ENCODE measurements around the gene SHLD1.

SHLD1 gene

GRCh38 chr20:5900908-5901307, 150.7 kb downstream of the SHLD1 start:
- DNase-seq = no peak

DNA sequence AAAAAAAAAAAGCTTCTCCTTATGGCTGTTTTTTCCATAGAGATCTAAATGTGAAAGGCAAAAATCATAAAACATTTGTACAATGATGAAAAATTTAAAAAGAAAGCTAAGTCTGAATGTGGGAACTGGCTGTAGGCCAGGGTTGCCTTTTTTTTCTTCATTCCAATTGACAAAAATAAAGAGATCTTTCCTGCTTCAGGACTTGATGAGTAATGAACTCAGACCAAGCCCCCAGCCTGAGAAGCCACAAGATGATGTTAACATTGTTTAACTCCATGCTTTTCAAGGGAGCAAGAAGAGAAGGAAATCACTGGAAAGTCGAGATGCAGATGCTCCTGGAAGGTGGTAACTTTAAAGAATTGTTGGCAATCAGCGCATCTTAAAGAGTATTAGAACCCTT, 158.8 kb downstream of the SHLD1 start:
- no peak for DNase-seq

DNA sequence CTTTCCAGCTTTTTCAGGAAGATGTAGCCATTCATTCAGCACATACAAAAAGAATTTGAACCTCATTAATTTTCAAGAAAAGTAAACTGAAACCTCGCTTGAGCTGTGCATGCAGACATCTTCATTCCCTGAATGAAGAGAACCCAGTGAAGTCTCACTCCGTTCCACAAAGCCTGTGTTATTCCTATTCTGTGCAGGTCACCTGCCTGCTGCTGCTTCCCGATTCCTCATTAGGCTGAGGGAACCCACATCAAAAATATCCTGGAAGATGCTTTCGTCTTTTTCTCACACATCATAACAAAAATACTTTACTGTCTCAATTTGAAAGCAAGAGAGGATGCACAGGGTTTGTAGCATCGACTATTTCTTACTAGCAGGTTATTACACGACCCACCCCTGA, 160.0 kb downstream of the SHLD1 start:
- no peak for DNase-seq

- DNase-seq = no peak
Measured at GRCh38 chr20:5913166-5913565, 163.0 kb downstream of the SHLD1 start.

Measured in NCI-H510A (cell line).